VCaP (cell line): ENCODE results near the gene MAP7D3.

Source experiments
- H3K27ac ChIP-seq: fragments of 450-650 bp; 2 replicates; pipeline ENCODE4 v1.5.1; 2017
- CTCF ChIP-seq: fragments of 450-650 bp; conservative IDR thresholded peaks from 2 replicates; pipeline ENCODE4 v1.5.1; 2017; ENCODE audit warnings: mild to moderate bottlenecking, moderate library complexity

MAP7D3 gene

GRCh38 chrX:136220540-136220939 lies 30.7 kb downstream of the MAP7D3 start:
- no peak for TF ChIP-seq CTCF
- H3K27ac ChIP-seq: no peak overlapping the region

GRCh38 chrX:136219893-136220292 lies 31.3 kb downstream of the MAP7D3 start:
- TF ChIP-seq CTCF: no peak
- no peak overlapping the region for H3K27ac ChIP-seq

GRCh38 chrX:136215559-136215958 lies 35.6 kb downstream of the MAP7D3 start:
- no peak overlapping the region for H3K27ac ChIP-seq
- TF ChIP-seq CTCF: no peak

GRCh38 chrX:136214551-136214950 lies 36.6 kb downstream of the MAP7D3 start:
- no peak for TF ChIP-seq CTCF
- no peak overlapping the region for H3K27ac ChIP-seq

GRCh38 chrX:136212557-136213111 lies 38.6 kb downstream of the MAP7D3 start:
- no peak overlapping the region for H3K27ac ChIP-seq
- no peak for TF ChIP-seq CTCF

GRCh38 chrX:136211766-136212556 lies 39.2 kb downstream of the MAP7D3 start:
- no peak for TF ChIP-seq CTCF
- H3K27ac ChIP-seq: no peak overlapping the region

- H3K27ac ChIP-seq: no peak overlapping the region
- TF ChIP-seq CTCF: no peak
Observed at GRCh38 chrX:136210806-136211205, 40.4 kb downstream of the MAP7D3 start.
